H1 (cell line): Measurements from ENCODE around the gene CCT3. TPM values are rescaled to one million over a fixed set of nuclear protein-coding genes. Genes with fewer than 3 reads are reported as not detected.
A peak's percentile ranks its signal among the peaks of the same experiment; 100 is the strongest.

Experiments
- BCL11A ChIP-seq, 2 experiments: IDR thresholded peaks; one replicate each; pipeline ENCODE4 v1.6.1; 2011; ENCODE audit warnings: low read depth in 2 of 2, low read length in 2 of 2, mild to moderate bottlenecking in 2 of 2
- CREB1 ChIP-seq: IDR thresholded peaks from 2 replicates; pipeline ENCODE4 v1.6.1; 2012; ENCODE audit warnings: inconsistent platforms
- CTBP2 ChIP-seq: IDR thresholded peaks from 2 replicates; pipeline ENCODE4 v1.7.0; 2011; ENCODE audit warnings: borderline replicate concordance, mild to moderate bottlenecking, moderate library complexity, mixed read lengths, low read length; ENCODE audit not compliant: insufficient read depth, insufficient read length
- EZH2 ChIP-seq: fragments of 200-600 bp; sonication (generic); IDR thresholded peaks from 2 replicates; pipeline ENCODE4 v1.7.1; 2012; ENCODE audit warnings: low read depth, mild to moderate bottlenecking, moderate library complexity, low read length, inconsistent platforms; ENCODE audit not compliant: severe bottlenecking
- GABPA ChIP-seq: IDR thresholded peaks from 2 replicates; pipeline ENCODE4 v1.6.1; 2011; ENCODE audit warnings: mild to moderate bottlenecking, low read length, moderate library complexity, borderline replicate concordance; ENCODE audit not compliant: insufficient read depth
- HDAC2 ChIP-seq, 2 experiments: fragments of 300-600 bp in 1 of 2; sonication (generic) in 1 of 2; IDR thresholded peaks; 2 replicates each; pipeline ENCODE4 v1.6.1; 2011 to 2012; ENCODE audit warnings: low read depth in 2 of 2, low read length in 2 of 2, mild to moderate bottlenecking in 2 of 2, moderate library complexity in 2 of 2, borderline replicate concordance in 1 of 2, inconsistent platforms in 1 of 2
- JUN ChIP-seq: IDR thresholded peaks from 2 replicates; pipeline ENCODE4 v1.6.1; 2011; ENCODE audit warnings: low read depth, mild to moderate bottlenecking, improper control_type of control experiment, low read length
- KDM1A ChIP-seq: fragments of 200-600, 300-600 bp; sonication (generic); IDR thresholded peaks from 2 replicates; pipeline ENCODE4 v1.7.1; 2016; ENCODE audit warnings: mild to moderate bottlenecking, low read length, borderline replicate concordance
- KDM4A ChIP-seq: IDR thresholded peaks from one replicate; pipeline ENCODE4 v1.7.1; 2012; ENCODE audit warnings: low read depth, mild to moderate bottlenecking, moderate library complexity, low read length, inconsistent platforms; ENCODE audit not compliant: severe bottlenecking
- PHF8 ChIP-seq: fragments of 200-600 bp; sonication (generic); conservative IDR thresholded peaks from 2 replicates; pipeline ENCODE4 v1.7.1; 2012; ENCODE audit warnings: low read depth, mild to moderate bottlenecking, inconsistent platforms, low read length, moderate library complexity
- POLR2A ChIP-seq, 2 experiments: IDR thresholded peaks; 1 replicate in 1 of 2; 2 replicates in 1 of 2; pipeline ENCODE4 v1.6.1; 2011; ENCODE audit warnings: low read depth in 2 of 2, low read length in 2 of 2, mild to moderate bottlenecking in 2 of 2; ENCODE audit errors: control extremely low read depth in 1 of 2
- RFX5 ChIP-seq: IDR thresholded peaks from 2 replicates; pipeline ENCODE4 v1.6.1; 2011; ENCODE audit warnings: low read depth, low read length, improper control_type of control experiment, borderline replicate concordance
- SIX5 ChIP-seq: IDR thresholded peaks from 2 replicates; pipeline ENCODE4 v1.6.1; 2011; ENCODE audit warnings: mild to moderate bottlenecking, low read depth, low read length
- SP2 ChIP-seq: IDR thresholded peaks from 2 replicates; pipeline ENCODE4 v1.6.1; 2012; ENCODE audit warnings: mild to moderate bottlenecking, low read length, inconsistent platforms
- SUZ12 ChIP-seq: fragments of 200-600 bp; sonication (generic); IDR thresholded peaks from 2 replicates; pipeline ENCODE4 v1.6.1; 2012; ENCODE audit warnings: mild to moderate bottlenecking, inconsistent platforms, low read length, moderate library complexity, mixed read lengths
- YY1 ChIP-seq: IDR thresholded peaks from 2 replicates; pipeline ENCODE4 v1.6.1; 2011; ENCODE audit warnings: low read depth, mild to moderate bottlenecking, low read length
- polyA plus RNA-seq, 7 experiments: library from polyadenylated mRNA; depleted of rRNA in 3 of 7; stranded (reverse) in 5 of 7; unstranded in 2 of 7; fragments of >200 nt in 5 of 7; fragments of 200-250 nt in 2 of 7; gene quantifications; 1 replicate in 5 of 7; 2 replicates in 1 of 7; 4 replicates in 1 of 7; pipeline versions ENCODE4 v1.2.1 to v1.2.3, GENCODE V29; 2011 to 2013; ENCODE audit warnings: missing spikeins in 2 of 7, mixed read lengths in 2 of 7
- total RNA-seq: library from RNA; stranded (reverse); fragmentation: NEBNext Ultra II Directional; extraction: Animal tissue kit (Norgen Biotek cat#: 25700); gene quantifications from 2 replicates; pipeline ENCODE4 v1.2.1, GENCODE V29; 2021
- TF ChIP-seq, protein P1 (sequence below): IDR thresholded peaks from 2 replicates; pipeline ENCODE4 v1.6.1; 2011; ENCODE audit warnings: low read length, improper control_type of control experiment
- TF ChIP-seq, protein P2 (sequence below): IDR thresholded peaks from 2 replicates; pipeline ENCODE4 v1.6.1; 2012; ENCODE audit warnings: low read length, inconsistent platforms
- TF ChIP-seq, protein P3 (sequence below): IDR thresholded peaks from 2 replicates; pipeline ENCODE4 v1.6.1; 2011; ENCODE audit warnings: low read depth, mild to moderate bottlenecking, low read length; ENCODE audit not compliant: insufficient read depth
- TF ChIP-seq, protein P4 (sequence below): IDR thresholded peaks from 2 replicates; pipeline ENCODE4 v1.6.1; 2012; ENCODE audit warnings: inconsistent platforms

The CCT3 gene
- total and polyA plus RNA-seq, 2 of the 8 experiments (the other 6 are each of a cell fraction or from before 2014, with no cell fraction given), result 431 to 480 TPM

DNA sequence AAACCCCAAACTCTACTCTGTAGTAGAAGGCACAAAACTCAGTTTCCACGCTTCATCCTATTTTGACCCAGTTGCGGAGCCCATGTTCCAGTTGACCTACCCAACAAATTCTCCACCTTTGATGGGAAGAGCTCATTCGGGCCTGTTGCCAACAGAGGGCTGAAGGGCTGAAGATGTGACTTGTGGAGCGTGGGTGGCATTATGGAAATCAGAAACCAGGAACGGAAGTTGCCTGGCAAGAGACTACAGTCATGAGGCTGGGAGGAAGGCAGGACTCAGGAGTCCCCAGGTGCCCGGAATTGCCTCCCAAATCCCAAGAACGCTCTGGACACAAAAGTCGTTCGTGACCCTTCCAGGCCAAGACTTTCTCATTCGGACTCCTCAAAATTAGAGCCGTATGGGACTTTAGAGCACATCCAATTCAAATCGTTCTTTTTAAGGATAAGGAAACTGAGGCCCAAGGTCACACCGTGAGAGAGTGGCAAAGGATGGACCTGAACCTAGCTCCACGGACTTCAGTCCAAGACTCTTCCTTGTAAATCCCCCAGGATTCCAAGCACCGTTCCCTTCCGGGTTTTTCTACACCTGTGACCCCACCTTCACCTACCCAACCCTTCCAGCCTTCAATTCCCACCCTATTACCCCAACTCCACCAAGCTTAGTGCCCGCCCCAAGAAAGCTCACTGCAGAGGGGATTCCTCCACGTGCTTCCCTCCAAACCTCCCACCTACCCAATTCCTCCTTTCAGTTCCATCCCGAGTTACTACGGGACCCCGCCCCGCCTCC is 56.2 kb downstream of the CCT3 start (continued):
- TF ChIP-seq, protein P1, sequence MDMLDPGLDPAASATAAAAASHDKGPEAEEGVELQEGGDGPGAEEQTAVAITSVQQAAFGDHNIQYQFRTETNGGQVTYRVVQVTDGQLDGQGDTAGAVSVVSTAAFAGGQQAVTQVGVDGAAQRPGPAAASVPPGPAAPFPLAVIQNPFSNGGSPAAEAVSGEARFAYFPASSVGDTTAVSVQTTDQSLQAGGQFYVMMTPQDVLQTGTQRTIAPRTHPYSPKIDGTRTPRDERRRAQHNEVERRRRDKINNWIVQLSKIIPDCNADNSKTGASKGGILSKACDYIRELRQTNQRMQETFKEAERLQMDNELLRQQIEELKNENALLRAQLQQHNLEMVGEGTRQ, result no peak
- no peak for TF ChIP-seq GABPA
- TF ChIP-seq EZH2, result no peak
- TF ChIP-seq CTBP2, result no peak
- TF ChIP-seq SIX5, result no peak
- TF ChIP-seq RFX5, result no peak
- no peak for TF ChIP-seq PHF8
- no peak for TF ChIP-seq KDM4A
- TF ChIP-seq JUN, result no peak
- TF ChIP-seq, protein P2, sequence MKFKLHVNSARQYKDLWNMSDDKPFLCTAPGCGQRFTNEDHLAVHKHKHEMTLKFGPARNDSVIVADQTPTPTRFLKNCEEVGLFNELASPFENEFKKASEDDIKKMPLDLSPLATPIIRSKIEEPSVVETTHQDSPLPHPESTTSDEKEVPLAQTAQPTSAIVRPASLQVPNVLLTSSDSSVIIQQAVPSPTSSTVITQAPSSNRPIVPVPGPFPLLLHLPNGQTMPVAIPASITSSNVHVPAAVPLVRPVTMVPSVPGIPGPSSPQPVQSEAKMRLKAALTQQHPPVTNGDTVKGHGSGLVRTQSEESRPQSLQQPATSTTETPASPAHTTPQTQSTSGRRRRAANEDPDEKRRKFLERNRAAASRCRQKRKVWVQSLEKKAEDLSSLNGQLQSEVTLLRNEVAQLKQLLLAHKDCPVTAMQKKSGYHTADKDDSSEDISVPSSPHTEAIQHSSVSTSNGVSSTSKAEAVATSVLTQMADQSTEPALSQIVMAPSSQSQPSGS, result no peak
- no peak for TF ChIP-seq BCL11A (IDR thresholded peaks at IDR 0.05; ENCODE audit: low read depth in 2 of 2, low read length in 2 of 2)
- peak in 1 of 2 experiments; percentile 45; a peak in 1 of 4 replicates for TF ChIP-seq HDAC2 (IDR thresholded peaks at IDR 0.05; ENCODE audit: borderline replicate concordance in 1 of 2, low read depth in 2 of 2, low read length in 2 of 2)
- no peak for TF ChIP-seq KDM1A
- TF ChIP-seq YY1, result no peak
- no peak; a peak in 1 of 3 replicates for TF ChIP-seq POLR2A (IDR thresholded peaks at IDR 0.05; ENCODE audit: control extremely low read depth in 1 of 2, low read depth in 2 of 2, low read length in 2 of 2)
- TF ChIP-seq, protein P3, sequence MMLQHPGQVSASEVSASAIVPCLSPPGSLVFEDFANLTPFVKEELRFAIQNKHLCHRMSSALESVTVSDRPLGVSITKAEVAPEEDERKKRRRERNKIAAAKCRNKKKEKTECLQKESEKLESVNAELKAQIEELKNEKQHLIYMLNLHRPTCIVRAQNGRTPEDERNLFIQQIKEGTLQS, result no peak
- no peak for TF ChIP-seq CREB1
- TF ChIP-seq SUZ12, result no peak
- TF ChIP-seq, protein P4, sequence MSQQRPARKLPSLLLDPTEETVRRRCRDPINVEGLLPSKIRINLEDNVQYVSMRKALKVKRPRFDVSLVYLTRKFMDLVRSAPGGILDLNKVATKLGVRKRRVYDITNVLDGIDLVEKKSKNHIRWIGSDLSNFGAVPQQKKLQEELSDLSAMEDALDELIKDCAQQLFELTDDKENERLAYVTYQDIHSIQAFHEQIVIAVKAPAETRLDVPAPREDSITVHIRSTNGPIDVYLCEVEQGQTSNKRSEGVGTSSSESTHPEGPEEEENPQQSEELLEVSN, result peak; percentile 40; the same call in 1 of the 2 replicates
- no peak for TF ChIP-seq SP2
